ENCODE results near the gene FIG4. TPM values are rescaled to one million over a fixed set of nuclear protein-coding genes. Genes with fewer than 3 reads are reported as not detected.

Gene FIG4
- total RNA-seq, 1 experiment from 2014 or later, result 7.3 TPM

GRCh38 chr6:109799129-109799528, 108.0 kb downstream of the FIG4 start:
- intact Hi-C loops (cut with micrococcal nuclease; ENCODE audit: unreplicated experiment), result no loop called here
- Mint-ChIP-seq H3K36me3 (ENCODE audit: insufficient read depth, unreplicated experiment) (peaks cover 6% of the 10 kb centered on the region), H3K4me3 (ENCODE audit: unreplicated experiment) (no peak overlapping the region), H3K4me1 (ENCODE audit: low read depth, unreplicated experiment) (peaks cover 7% of the 10 kb centered on the region), H3K27ac (ENCODE audit: unreplicated experiment) (no peak overlapping the region), H3K27me3 (ENCODE audit: insufficient read depth, unreplicated experiment) (no peaks in the 10 kb centered on the region), H3K9me3 (ENCODE audit: unreplicated experiment) (no peaks in the 10 kb centered on the region)
- BruUV-seq (replicated peaks), result no TSS peak
- no peaks in the 10 kb centered on the region for H3K9me3 ChIP-seq
- ChIA-PET POLR2A (no interaction called here), CTCF (no interaction called here)
- peaks cover 6% of the 10 kb centered on the region; the same call in 1 of the 2 replicates for H3K4me1 ChIP-seq
- no peaks in the 10 kb centered on the region for H3K36me3 ChIP-seq (ENCODE audit: control insufficient read depth, insufficient read depth, low read length)
- H3K4me3 ChIP-seq (ENCODE audit: low read depth, low read length), result no peak overlapping the region
- no peak for DNase-seq
- TF ChIP-seq CTCF (IDR thresholded peaks at IDR 0.05; ENCODE audit: insufficient read depth in 1 of 2, low read depth in 1 of 2, low read length in 1 of 2, severe bottlenecking in 1 of 2, unreplicated experiment in 1 of 2), result no peak
- no peaks in the 10 kb centered on the region for H3K27me3 ChIP-seq (replicated peaks; ENCODE audit: control insufficient read depth, insufficient read depth, low read length)

- Mint-ChIP-seq H3K9me3 (ENCODE audit: unreplicated experiment) (no peaks in the 10 kb centered on the region), H3K4me1 (ENCODE audit: low read depth, unreplicated experiment) (peaks cover 7% of the 10 kb centered on the region), H3K27me3 (ENCODE audit: insufficient read depth, unreplicated experiment) (no peaks in the 10 kb centered on the region), H3K36me3 (ENCODE audit: insufficient read depth, unreplicated experiment) (peaks cover 6% of the 10 kb centered on the region), H3K4me3 (ENCODE audit: unreplicated experiment) (no peak overlapping the region), H3K27ac (ENCODE audit: unreplicated experiment) (no peak overlapping the region)
- Histone ChIP-seq H3K4me3 (ENCODE audit: low read depth, low read length) (no peak overlapping the region), H3K27me3 (replicated peaks; ENCODE audit: control insufficient read depth, insufficient read depth, low read length) (no peaks in the 10 kb centered on the region), H3K9me3 (no peaks in the 10 kb centered on the region), H3K4me1 (0 out of 2 replicates have a peak, but pooled peaks cover 3% of the 10 kb centered on the region), H3K36me3 (ENCODE audit: control insufficient read depth, insufficient read depth, low read length) (no peaks in the 10 kb centered on the region)
- CTCF ChIA-PET, result no interaction called here
- no peak for TF ChIP-seq CTCF (IDR thresholded peaks at IDR 0.05; ENCODE audit: insufficient read depth in 1 of 2, low read depth in 1 of 2, low read length in 1 of 2, severe bottlenecking in 1 of 2, unreplicated experiment in 1 of 2)
- BruUV-seq (replicated peaks), result no TSS peak
- intact Hi-C loops (cut with micrococcal nuclease; ENCODE audit: unreplicated experiment), result no loop called here
- no peak for DNase-seq
- POLR2A ChIA-PET, result no interaction called here
Measured at GRCh38 chr6:109799664-109800063, 108.6 kb downstream of the FIG4 start.

- no peak for TF ChIP-seq CTCF (IDR thresholded peaks at IDR 0.05; ENCODE audit: insufficient read depth in 1 of 2, low read depth in 1 of 2, low read length in 1 of 2, severe bottlenecking in 1 of 2, unreplicated experiment in 1 of 2)
- no peaks in the 10 kb centered on the region for H3K9me3 Mint-ChIP-seq (ENCODE audit: unreplicated experiment)
- Histone ChIP-seq H3K27me3 (replicated peaks; ENCODE audit: control insufficient read depth, insufficient read depth, low read length) (no peaks in the 10 kb centered on the region), H3K4me1 (0 out of 2 replicates have a peak, but pooled peaks cover 3% of the 10 kb centered on the region), H3K36me3 (ENCODE audit: control insufficient read depth, insufficient read depth, low read length) (no peaks in the 10 kb centered on the region), H3K4me3 (ENCODE audit: low read depth, low read length) (no peak overlapping the region), H3K9me3 (no peaks in the 10 kb centered on the region)
- intact Hi-C loops (cut with micrococcal nuclease; ENCODE audit: unreplicated experiment), result no loop called here
- no peak overlapping the region for H3K27ac Mint-ChIP-seq (ENCODE audit: unreplicated experiment)
- no peak overlapping the region for H3K4me3 Mint-ChIP-seq (ENCODE audit: unreplicated experiment)
- DNase-seq, result no peak
- ChIA-PET POLR2A (no interaction called here), CTCF (no interaction called here)
- H3K27me3 Mint-ChIP-seq (ENCODE audit: insufficient read depth, unreplicated experiment), result no peaks in the 10 kb centered on the region
- H3K36me3 Mint-ChIP-seq (ENCODE audit: insufficient read depth, unreplicated experiment), result peaks cover 6% of the 10 kb centered on the region
- no TSS peak for BruUV-seq (replicated peaks)
- H3K4me1 Mint-ChIP-seq (ENCODE audit: low read depth, unreplicated experiment), result peaks cover 7% of the 10 kb centered on the region
Measured at GRCh38 chr6:109800771-109801170, 109.7 kb downstream of the FIG4 start.

Measured in Caco-2 (cell line).